SIG-M5 treated with dmso at 0.1 percent for 504 hours (cell line): ENCODE data around the gene PCNX2.

Experiments
- DNase-seq: peaks from one replicate; lab custom pipeline; 2025; ENCODE audit not compliant: unreplicated experiment; lab: John Stamatoyannopoulos, UW

The PCNX2 gene

GRCh38 chr1:233295237-233295974 lies at the start of gene PCNX2:
Gene PCNX2 (minus strand): TSS chr1:233295725. CDS start chr1:233295478, 247 bp downstream.
- DNase-seq, result peak; percentile 78

DNA sequence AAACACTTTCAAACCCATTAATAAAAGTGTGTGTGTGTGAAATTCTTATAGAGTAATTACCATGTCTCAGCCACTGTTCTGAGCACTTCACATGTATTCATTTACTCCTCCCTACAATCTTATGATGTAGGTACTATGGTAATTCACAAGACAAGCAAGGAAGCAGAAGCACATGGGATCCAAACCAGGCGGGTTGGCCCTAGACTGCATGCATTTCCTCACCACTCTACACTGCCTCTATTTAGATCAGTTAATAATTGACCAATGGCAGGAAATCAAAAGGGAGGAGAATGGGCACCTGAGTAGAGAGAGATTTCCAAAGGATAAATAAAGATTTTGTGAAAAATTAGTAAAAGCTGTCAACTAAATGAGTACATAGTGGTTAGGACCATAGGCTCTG lies 47.7 kb upstream of the PCNX2 start:
- no peak for DNase-seq

GRCh38 chr1:233342086-233342485 lies 46.6 kb upstream of the PCNX2 start:
- DNase-seq, result no peak

DNA sequence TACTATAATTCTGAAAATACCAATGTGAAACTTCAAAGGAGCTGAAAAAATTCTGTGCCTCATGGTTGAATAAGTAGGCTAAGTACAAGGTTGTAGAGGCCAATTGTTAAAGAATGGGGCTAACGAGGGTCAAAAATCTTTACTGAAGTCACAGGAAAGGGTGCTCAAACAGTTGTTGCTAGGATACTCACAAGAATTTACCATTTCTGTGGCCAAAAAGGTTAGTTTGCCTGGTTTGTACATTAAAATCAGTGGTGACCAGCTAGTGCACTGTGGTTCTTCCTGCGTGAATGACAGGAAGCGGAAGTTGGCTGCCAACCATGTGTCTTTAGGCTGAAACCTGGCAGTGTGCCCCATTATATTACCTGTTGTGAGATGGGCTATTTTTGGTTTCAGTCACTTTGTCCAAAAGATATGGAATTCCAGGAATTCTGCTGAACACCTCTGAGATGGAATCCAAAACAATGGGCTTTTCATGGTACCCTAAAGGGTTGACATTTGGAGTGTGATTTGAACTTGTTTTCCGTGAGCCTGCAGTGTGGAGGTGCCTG lies 45.5 kb upstream of the PCNX2 start:
- no peak for DNase-seq

DNA sequence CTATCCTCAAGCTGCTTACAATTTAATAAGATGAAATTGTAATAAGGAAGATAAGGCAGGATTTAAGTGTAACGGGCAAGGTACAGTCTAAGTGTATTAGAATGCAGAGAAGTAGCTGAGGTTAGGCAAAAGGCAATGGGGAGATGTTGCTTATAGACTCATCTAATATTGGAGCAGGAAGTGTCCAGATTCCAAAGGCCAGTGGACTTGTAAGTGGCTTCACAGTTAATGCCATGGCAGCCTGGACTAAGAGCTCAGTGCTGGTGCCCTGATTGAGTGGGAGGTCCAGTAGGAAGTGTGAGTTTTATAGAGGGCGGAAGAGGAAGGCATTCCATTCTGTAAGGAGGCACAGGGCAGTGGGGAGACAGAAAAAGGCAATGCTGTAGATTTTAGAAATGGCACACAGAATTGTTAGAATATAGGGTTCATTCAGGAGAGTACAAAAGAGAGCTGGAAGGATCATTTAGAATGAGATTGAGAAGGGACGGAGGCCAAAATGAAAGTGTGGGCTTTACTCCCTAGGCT lies 44.6 kb upstream of the PCNX2 start:
- DNase-seq, result no peak

DNA sequence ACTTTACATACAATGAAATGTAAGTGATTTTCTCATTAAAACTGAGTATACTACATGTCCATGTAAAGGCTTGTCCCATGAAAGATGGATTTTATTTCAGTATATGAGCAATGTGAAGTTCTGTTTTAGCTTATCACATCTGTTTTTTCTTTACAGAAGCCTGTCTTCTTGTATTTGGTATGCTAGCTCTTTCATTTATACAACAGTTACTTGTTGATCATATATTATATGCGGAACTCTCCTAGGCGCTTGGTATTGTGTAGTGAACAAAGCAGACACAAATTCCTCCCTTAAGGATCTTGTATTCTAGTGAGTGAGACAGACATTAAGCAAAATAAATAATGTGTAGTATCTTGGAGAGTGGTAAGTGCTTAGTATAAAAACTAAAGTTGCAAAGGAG lies 42.6 kb upstream of the PCNX2 start:
- no peak for DNase-seq

DNA sequence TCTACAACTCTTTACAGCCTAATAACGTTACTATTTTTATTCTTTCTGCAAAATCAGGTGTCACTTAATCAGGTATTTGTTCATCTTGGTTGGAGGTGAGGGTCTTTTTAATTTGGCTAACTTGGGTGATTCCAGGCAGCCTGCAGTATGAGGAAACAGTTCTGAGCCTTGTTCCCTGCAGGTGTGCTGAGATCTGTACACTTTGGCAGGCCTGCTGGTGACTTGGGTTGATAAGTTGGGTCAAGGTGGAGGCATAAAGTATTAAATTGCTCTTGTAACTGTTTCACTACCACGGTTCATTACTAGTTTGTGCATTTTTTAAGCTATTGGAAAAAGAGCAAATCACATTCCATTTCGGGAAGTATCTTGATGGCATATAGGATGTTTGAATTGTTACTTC lies 42.0 kb upstream of the PCNX2 start:
- DNase-seq, result no peak

DNA sequence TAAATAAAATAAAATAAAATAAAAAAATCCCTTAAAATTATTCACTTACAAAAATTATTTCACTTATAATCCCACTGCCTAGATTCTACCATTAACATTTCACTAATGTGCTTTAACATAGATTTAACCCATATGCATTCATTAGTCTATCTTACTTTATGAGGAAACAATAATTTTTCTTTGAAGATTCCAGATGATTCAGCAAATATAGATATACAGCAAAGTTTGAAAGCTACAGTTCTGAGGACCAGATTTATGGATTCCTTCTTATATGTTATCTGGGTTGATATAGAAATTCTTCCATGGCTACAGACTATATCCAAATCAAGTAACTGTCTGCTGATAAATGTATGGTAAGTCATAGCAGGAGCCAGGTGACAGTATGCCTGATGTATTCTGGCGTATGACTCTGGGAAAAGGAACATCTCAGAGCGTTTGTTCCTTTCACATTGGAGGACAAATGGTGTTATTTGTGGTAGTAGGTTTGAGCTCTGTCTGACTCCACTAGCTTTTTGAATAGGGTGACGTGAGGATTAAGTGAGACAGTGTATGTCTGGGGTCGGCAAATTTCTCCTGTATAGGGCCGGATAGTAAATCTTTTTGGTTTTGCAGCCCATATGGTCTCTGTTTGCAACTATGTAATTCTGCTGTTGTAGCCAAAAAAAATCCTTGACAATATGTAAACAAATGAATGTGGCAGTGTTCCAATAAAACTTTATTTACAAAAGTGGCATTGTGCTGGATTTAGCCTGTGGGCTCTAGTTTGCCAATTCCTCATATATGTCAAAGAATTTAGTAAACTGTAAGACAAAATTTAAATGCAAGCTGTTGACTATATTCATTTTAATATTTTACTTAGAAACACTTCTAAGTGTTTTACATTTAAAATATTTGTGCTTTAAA lies 41.3 kb upstream of the PCNX2 start:
- DNase-seq, result no peak

GRCh38 chr1:233334092-233334491 lies 38.6 kb upstream of the PCNX2 start:
- no peak for DNase-seq

DNA sequence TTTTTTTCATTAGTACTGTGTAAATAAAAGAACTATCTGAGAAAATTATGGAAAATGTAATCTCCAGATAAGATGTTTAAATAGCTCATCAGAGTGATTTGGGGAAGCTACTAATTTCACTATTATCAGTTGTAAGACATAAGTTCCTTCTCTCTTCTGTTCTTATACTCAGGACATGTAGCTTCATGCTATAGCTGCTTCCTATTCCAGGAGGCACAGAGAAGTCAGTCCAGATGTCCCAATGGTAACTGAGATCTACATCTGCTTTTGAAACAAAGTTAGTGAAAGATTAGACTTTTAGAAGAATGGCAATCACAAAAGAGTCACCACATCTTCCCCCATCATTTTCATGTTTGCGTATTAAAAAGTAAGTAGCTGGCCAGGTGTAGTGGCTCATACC lies 37.6 kb upstream of the PCNX2 start:
- DNase-seq, result peak; percentile 51

GRCh38 chr1:233331676-233332519 lies 36.4 kb upstream of the PCNX2 start:
- peak; percentile 37 for DNase-seq

GRCh38 chr1:233328142-233328921 lies 32.8 kb upstream of the PCNX2 start:
- peak; percentile 17 for DNase-seq

DNA sequence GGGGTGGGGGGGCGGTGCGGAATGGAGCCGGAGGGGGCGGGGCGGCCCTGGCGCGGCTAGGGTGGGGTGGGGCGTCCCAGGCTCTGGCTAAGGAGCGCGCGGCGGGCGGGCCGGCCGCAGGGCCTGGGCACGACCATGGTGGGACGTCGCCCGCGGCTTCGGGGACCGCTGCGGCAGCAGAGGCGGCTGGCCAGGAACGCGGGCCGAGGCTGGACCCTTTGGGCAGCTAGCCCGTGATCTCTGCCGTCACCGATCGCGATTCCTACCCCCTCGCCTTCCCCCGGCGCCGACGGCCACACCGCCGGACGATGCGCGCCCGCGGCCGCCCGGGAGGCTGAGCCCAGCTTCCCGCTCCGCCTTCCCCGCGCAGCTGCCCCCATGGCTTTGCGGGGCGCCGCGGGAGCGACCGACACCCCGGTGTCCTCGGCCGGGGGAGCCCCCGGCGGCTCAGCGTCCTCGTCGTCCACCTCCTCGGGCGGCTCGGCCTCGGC lies 32.2 kb upstream of the PCNX2 start, which contains the start of gene MAP3K21:
TSS of gene MAP3K21 (plus strand) at position 74 of the 491 bp plus-strand sequence. CDS start at position 379, 305 bp downstream.
- no peak for DNase-seq

GRCh38 chr1:233326811-233327650 lies 31.5 kb upstream of the PCNX2 start:
- DNase-seq, result peak; percentile 97

GRCh38 chr1:233326319-233326718 lies 30.8 kb upstream of the PCNX2 start:
- no peak for DNase-seq

DNA sequence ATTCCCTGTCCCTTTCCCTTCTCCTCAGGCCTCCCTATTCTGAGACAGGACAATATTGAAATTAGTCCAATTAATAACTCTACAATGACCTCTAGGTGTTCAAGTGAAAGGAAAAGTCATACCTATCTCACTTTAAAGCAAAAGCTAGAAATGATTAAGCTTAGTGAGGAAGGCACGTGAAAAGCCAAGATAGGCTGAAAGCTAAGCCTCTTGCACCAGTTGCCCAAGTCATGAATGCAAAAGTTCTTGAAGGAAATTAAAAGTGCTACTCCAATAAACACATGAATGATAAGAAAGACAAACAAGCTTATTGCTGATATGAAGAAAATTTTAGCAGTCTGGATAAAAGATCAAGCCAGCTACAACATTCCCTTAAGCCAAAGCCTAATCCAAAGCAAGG lies 28.2 kb upstream of the PCNX2 start:
- no peak for DNase-seq

- DNase-seq, result no peak
These were observed 24.5 kb upstream of the PCNX2 start for GRCh38 chr1:233320023-233320422.

DNA sequence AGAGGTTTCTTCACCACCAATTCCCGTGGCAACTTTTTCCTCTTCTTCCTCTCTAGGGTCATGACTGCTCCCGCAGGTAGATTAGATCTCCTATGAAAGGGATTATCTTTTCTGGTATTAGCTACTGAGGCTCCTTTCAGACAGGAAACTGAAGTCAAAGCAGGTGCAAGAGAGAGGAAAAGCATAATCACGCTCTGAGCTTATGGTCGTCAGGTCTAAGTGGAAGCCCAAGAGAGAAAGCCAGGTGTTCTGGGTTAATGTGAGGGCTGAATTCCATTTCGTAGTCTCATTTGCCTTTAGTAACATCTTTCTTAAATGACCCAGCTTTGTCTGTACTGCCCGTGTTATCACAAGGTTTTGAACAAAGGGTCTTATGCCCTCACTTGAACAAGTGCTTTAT lies 23.7 kb upstream of the PCNX2 start:
- no peak for DNase-seq

DNA sequence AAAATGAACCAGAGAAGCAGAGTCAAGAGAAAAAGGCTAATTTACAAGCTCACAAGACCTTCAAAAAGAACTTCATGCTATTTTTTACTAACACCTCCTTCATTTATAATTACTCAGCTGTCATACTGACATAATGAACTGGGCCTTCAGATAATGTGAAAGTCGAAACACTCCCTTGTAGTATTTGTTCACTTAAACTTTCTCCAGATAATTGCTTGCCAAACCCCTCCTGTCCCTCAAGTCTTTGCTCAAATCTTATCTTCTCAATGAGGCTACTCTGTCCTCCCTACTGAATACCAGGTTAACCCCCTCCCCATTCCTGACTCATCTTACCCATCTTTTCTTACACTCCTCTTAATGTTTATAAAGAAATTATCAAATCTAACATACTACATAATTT lies 20.9 kb upstream of the PCNX2 start:
- DNase-seq, result no peak
